ENCODE data around the gene TNFSF8. TPM values are rescaled to one million over a fixed set of nuclear protein-coding genes. Genes with fewer than 3 reads are reported as not detected.

TNFSF8 gene
- total RNA-seq, 1 donor: not detected

DNA sequence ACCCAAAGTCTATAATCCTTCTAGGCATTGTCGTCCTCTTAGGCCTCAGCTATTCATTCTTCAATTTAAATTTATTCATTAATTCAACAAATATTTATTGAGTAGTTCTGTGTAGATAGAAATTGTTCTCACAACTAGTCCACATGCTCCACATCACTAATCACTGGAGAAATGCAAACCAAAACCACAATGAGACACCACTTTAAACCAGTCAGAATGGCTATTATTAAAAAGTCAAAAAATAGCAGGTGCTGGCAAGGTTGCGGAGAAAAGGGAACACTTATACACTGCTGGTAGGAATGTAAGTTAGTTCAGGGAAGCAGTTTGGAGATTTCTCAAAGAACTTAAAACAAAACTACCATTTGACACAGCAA lies 73.5 kb downstream of the TNFSF8 start:
- no peak for DNase-seq (ENCODE audit: low read depth)
- H3K4me3 ChIP-seq (ENCODE audit: low read depth, low read length): no peak overlapping the region
- TF ChIP-seq, protein P1, sequence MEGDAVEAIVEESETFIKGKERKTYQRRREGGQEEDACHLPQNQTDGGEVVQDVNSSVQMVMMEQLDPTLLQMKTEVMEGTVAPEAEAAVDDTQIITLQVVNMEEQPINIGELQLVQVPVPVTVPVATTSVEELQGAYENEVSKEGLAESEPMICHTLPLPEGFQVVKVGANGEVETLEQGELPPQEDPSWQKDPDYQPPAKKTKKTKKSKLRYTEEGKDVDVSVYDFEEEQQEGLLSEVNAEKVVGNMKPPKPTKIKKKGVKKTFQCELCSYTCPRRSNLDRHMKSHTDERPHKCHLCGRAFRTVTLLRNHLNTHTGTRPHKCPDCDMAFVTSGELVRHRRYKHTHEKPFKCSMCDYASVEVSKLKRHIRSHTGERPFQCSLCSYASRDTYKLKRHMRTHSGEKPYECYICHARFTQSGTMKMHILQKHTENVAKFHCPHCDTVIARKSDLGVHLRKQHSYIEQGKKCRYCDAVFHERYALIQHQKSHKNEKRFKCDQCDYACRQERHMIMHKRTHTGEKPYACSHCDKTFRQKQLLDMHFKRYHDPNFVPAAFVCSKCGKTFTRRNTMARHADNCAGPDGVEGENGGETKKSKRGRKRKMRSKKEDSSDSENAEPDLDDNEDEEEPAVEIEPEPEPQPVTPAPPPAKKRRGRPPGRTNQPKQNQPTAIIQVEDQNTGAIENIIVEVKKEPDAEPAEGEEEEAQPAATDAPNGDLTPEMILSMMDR (IDR thresholded peaks at IDR 0.05; ENCODE audit: insufficient read depth, low read depth, low read length): no peak

DNA sequence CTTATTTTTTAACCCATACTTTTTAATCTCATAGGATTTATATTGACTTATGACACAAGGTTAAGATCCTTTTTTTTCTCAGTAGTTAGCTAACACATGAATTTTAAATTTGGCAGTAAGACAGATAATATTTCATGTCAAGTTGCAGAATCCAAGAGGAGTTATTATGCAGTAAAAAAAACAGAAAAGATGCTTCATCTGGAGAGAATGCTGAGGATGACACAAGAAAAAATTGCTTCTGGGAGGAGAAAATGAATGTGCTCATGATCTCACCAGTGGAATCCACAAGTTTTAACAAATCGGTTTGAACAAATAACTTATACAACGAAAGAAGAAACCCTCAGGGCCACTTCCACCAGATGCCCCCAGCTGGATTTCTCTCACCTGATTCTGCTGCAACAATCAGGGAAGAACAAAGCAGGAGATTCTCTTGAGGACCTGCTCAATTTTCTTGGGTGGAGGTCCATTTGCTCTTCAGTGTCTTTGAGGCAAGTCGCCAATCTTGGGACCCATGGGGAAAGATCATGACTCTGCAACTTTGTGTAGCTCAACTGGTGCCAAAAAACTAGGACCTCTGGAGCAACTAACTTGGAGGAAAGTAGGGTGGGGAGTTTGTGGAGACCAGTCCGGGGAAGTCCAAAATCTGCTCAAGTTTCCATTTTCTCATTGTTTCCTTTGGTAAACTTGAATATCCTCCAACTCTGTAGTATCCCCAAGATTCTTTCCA lies 74.0 kb downstream of the TNFSF8 start:
- TF ChIP-seq, protein P1 (IDR thresholded peaks at IDR 0.05; ENCODE audit: insufficient read depth, low read depth, low read length): no peak
- peak; percentile 65 for DNase-seq (ENCODE audit: low read depth)
- no peak overlapping the region for H3K4me3 ChIP-seq (ENCODE audit: low read depth, low read length)

DNA sequence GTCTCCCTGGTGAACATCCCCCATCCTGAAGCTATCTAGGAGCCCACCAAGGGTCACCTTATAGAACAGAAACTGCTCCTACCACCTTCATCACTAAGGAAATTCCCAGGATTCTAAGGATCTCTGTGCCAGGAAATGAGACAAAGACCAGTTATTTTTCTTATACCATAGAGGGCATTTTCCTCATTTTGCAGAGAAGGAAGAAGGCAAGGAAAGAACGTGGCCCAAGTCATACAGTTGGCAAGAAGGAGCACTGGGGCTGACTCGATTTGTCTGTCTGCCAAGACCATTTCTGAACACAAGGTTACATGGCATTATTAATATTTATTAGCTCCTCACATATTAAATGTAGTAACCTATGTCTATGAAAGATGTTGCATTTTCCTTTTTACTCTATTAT lies 74.9 kb downstream of the TNFSF8 start:
- TF ChIP-seq, protein P1 (IDR thresholded peaks at IDR 0.05; ENCODE audit: insufficient read depth, low read depth, low read length): no peak
- no peak for DNase-seq (ENCODE audit: low read depth)
- H3K4me3 ChIP-seq (ENCODE audit: low read depth, low read length): no peak overlapping the region

DNA sequence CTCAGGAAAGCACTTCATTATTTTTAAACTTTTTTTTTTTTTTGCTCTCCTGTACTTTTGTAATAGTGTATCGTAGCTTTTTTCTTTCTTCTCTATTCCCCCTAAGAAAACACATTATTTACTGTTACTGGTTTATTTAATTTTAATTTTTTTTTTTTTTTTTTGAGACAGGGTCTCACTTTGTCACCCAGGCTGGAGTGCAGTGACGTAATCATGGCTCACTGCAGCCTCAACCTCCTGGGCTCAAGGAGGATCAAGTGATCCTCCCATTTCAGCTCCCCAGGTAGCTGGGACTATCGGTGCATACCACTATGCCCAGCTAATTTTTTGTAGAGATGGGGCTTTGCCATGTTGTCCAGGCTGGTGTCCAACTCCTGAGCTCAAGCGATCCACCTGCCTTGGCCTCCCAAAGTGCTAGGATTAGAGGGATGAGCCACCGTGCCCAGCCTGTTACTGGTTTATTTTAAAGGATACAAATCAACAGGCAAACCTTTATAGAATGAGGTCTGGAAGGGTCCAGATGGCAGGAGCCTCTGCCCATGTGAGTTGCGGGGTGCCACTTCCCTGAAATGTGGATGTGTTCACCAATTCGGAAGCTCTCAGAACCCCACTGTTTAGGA lies 75.5 kb downstream of the TNFSF8 start:
- H3K4me3 ChIP-seq (ENCODE audit: low read depth, low read length): no peak overlapping the region
- no peak for DNase-seq (ENCODE audit: low read depth)
- TF ChIP-seq, protein P1 (IDR thresholded peaks at IDR 0.05; ENCODE audit: insufficient read depth, low read depth, low read length): no peak

DNA sequence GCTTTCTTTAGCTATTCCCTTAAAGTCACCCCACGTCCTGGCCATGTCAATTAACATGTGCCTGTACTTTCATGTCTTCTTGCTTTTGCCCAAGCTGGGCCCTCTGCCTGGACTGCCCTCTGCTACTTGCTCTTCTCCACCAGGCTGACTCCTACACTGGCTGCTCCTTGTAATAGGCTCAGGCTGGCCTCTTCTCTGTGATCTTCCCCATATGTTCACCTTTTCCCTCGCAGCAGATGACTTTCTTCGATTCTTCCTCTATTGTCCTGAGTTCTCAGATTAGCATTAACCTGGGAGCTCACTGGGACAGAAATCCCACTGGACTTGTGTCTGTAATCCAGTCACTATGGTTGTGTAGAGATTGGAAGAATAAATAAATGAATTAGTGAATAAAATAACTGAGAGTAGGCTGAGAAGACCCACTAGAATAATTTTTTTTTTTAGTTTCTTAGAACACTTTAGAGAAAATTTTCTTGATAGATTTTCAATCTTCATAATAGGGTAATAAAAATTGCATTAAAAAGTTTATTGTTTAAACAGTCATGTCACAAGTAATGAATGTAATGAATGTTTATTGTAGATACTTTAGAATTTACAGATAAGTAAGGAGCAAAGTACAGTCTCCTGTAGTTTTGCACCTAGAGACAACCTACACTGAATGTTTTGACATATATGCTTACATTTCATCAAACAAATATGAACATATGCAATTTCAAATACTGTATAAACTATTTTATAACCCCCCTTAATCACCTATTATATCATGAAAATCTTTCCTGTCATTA lies 77.1 kb downstream of the TNFSF8 start:
- TF ChIP-seq, protein P1 (IDR thresholded peaks at IDR 0.05; ENCODE audit: insufficient read depth, low read depth, low read length): no peak
- no peak for DNase-seq (ENCODE audit: low read depth)
- H3K4me3 ChIP-seq (ENCODE audit: low read depth, low read length): no peak overlapping the region

DNA sequence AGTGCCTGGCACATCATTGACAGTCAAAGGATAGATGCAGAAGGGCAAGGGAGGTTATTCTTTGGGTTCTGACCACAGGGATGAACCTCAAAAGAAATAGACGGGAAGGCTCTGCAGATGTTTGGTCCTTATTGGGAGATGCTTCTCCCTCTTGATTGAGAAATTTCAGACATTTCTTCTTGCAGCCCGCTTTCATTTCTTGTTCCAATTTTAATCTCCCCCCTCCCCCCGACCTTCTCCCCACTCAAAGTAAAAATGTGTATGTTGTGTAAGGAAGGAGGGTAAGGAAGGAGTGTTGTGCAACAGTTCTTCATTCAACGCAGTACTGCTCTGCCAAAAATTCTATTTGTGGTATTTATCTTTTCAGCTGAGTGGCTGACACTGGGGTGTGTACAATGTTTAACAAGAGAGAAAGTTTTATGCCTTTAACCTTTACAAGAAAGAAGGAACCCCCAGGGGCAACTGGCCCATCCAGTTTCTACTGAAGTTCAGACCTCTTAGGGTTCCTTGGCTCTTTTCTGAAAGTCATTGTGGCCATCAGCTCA lies 78.3 kb downstream of the TNFSF8 start:
- H3K4me3 ChIP-seq (ENCODE audit: low read depth, low read length): no peak overlapping the region
- TF ChIP-seq, protein P1 (IDR thresholded peaks at IDR 0.05; ENCODE audit: insufficient read depth, low read depth, low read length): no peak

More for the DNA sequence above, 78.3 kb downstream of the TNFSF8 start:
- DNase-seq (ENCODE audit: low read depth): peak; percentile 88
